Stimulated activated CD4-positive, alpha-beta T cell treated with anti-CD3 and anti-CD28 coated beads, Interleukin-15, amount 100 ng/mL, for 48 hours (primary cell): Measurements from ENCODE around the gene GLA.

ENCODE experiments used
- DNase-seq, 2 donors: peaks; one replicate each; pipeline ENCODE4 v3.0.0-alpha.2; 2020; ENCODE audit warnings: low read depth in 2 of 2

The GLA gene

DNA sequence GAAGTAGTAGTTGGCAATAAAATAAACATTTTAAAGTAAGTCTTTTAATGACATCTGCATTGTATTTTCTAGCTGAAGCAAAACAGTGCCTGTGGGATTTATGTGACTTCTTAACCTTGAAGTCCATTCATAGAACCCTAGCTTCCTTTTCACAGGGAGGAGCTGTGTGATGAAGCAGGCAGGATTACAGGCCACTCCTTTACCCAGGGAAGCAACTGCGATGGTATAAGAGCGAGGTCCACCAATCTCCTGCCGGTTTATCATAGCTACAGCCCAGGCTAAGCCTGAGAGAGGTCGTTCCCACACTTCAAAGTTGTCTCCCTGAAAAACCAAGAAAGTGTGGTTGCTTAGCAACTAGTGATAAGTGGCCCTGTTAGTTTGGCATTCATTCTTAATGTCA is 9.9 kb downstream of the GLA start:
- DNase-seq: no peak

DNA sequence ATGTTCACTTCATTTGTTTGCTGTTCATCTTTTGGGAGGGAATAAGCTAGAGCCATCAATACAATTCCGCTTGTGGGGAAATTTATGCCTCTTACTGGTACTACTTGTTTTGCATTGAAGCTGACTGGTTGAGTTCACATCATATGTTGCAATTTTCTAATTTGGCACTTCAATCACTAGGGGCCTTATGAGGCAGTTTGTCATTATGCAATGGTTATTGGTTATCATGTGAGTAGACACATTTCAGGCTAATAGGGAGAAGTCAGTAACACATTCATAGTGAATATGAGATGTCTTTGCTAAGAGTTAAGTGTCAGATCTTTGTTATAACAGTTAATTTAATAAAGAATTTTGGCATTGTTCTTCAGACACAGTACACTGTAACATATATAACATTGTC is 11.9 kb downstream of the GLA start:
- DNase-seq: no peak

DNA sequence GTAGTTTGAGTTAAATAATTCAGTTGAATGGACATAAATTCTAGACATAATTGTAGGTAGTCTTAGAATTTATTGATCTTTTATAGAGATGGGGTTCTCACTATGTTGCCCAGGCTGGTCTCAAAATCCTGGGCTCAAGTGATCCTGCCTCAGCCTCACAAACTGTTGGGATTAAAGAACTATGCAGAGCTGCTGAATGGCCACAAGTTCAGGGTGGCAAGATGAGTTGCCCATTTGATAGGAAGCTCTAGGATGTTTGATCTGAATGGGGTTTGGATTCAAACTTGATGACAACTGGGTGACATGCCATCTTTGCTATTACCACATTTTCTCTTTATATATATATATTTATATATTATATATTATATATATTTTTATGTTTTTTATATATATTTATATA is 13.4 kb downstream of the GLA start:
- DNase-seq: no peak

DNA sequence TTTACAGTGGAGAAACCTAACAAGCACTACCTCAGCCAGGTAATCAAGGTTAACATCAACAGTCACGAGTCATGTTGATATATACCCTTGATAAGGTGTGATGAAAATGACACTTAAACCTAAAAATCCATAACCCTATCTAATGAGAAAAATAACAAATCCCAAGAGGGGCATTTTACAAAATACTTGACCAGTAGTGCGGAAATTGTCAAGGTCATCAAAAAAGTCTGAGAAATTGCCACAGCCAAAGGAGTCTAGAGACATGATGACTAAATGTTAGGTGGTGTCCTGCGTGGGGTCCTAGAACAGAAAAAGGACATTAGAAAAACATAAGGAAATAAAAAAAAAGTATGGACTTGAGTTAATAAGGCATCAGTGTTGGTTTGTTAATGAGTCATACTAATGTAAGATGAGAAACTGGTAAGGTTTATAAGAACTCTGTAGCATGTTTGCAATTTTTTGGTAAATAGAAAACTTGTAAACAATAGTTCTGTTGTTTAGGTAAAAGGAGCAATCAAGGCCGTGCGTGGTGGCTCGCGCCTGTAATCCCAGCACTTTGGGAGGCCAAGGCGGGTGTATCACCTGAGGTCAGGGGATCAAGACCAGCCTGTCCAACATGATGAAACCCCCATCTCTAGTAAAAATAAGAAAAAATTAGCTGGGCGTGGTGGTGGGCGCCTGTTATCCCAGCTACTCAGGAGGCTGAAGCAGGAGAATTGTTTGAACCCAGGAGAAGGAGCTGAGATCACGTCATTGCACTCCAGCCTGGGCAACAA is 14.0 kb downstream of the GLA start:
- no peak for DNase-seq

DNA sequence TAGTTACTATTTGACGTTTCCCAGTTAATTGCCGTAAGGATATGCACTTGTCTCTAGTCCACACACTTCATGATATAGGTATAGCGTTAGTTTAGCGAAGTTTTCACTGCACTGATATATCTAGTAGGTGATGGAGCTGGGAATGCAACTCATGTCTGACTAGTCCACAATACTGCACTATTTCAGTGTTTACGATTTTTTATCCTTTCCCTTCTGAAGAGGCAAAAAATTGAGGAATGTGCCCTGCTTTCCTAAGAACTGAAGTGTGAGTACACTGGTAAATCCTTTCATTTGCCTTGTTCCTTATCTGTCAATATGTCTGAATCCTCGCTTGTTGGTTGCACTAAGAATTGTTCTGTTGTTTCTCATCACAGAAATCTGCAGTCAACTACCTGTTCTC is 15.9 kb downstream of the GLA start:
- DNase-seq: no peak

DNA sequence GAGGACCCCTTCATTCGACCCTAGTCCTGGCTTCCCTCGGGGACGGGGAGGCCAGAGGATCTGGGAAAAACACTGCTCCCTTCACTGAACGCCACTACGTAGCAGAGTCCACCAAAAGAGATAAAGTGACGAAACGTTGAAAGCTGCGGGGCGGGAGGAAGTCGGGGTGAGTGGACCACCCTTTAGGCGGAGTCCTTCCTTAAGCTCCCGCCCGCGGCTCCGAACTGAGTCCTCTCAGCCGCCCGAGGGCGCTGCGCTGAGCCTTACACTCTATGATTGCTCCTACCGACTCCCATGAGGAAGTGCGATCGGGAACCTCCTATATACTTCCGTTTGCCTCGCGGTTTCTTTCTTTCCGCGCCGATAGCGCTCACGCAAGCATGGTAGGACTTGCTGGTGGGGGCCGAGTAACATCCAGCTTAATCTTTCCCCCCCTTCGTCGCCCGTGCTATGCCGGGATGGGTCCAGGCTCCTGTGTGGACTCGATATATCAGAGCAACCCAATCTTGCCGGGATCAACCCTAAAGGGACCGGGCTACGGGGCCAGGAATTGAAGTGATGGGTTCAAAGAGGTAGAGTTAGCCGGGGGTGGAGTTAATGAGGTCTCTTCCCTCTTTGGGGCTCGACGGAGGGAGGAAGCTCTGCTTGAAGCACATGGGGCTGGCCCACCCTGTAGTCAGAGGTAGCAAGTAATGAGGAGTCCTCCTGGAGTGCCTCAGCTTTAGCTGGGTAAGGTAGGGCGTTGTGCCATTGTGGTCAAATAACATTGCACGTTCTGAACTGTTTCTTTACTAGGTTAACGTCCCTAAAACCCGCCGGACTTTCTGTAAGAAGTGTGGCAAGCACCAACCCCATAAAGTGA is 16.8 kb downstream of the GLA start, which contains the start of gene RPL36A:
Gene RPL36A, plus strand, starts transcription at position 348 of the 862 bp plus-strand sequence. Its CDS starts 33 bp downstream, at position 381.
- DNase-seq: peak; percentile 68 to 70

DNA sequence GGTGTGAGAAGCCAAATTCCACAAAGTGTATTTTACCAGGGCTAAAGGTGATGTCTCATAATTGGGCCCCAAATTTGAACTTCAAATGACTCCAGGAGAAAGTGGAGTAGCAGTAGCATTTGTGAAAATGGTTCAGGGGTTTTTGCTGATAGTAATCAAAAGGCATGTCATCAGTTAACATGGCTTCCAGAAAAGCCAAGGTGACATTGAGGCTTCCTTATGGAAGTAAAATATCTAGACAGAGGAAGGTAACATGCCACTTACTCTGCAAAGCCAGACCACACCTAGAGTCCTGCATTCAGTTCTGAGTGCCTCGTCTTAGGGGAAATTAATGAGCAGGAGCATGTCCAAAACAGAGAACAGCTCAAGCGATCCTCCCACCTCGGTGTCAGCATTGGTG is 19.1 kb downstream of the GLA start:
- DNase-seq: no peak

DNA sequence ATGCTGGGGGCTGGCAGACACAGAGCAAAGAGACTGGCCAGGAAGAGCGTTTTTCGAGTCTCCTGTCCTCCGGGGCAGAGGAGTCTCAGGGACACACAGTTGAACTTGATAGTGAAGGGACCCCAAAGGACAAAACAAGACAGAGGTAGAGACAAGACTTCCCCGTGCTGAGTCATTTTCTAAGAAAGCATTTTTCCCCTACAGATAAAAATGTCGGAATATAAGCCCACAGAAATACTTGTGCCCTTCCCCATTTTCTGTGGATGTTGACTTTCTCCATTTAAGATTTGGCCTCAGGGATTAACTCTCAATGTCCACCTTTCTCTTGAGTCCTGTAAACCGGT is 21.2 kb downstream of the GLA start:
- no peak for DNase-seq

DNA sequence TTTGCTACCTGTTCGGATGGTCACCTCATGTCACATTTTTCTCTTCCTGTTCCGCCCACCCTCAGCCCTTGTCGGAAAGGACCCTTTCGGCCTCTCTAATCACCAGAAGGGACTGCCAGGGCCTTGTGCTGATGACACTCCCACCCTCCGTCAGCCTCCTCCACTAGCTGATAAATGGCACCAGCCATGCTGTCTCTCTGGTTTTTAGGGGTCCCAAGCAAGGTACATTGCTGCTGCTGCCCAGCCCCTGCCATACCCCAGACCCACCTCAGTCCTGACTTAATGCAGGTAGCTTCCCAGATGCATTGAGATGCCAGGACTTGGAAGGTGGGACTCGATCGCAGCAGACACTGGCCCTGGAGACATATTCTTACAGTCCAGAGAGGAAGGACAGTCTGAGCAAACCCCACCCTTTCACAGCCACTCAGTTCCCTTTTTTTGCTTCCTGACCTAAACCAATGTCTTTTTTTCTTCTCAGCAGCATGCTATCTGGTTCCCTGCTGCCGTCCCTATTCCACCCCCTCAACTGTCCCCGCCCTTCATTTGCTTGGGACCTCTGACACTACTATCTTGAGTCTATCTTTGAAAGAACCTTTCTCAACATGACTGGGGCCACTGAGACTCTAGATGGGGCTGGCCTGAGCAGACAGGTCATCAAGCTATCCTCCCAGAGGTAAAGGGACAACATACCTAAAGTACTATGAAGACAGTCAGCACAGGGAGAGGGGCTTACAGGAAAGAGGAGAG is 21.8 kb downstream of the GLA start, which contains the start of gene BTK:
Gene BTK, minus strand, starts transcription at position 397 of the 747 bp plus-strand sequence. CDS start 10,907 bp downstream, outside the sequence.
- no peak for DNase-seq

DNA sequence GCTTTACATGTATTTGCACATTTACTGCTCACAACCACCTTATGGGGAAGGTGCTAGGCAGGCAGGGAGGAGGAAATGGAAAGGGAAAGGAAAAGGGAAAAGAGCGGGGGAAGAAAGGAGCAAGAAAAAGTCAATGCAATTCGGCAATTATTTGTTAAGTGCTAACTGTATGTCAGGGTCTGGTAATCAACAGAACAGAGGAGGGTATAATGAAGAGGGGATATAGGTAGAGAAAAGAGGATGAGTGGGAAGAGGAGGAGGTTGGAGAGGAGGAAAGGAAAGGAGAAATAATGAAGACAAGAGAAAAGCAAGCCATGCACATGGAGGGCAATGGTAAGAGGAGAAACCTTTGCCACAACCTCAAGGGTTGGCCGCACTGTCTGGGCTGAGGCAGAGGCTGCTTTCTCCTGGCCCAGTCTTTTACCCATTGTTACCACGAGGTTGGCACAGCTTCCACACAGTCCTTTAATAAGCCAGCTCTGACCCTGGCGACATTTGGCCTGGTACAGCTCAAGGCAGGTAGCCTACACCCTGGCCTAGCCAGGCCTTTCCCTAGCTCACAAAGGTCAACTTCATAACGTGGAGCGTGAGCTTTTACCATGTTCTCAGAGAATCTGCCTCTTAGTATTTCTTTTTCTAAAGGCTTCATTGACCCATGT is 22.6 kb downstream of the GLA start:
- no peak for DNase-seq

DNA sequence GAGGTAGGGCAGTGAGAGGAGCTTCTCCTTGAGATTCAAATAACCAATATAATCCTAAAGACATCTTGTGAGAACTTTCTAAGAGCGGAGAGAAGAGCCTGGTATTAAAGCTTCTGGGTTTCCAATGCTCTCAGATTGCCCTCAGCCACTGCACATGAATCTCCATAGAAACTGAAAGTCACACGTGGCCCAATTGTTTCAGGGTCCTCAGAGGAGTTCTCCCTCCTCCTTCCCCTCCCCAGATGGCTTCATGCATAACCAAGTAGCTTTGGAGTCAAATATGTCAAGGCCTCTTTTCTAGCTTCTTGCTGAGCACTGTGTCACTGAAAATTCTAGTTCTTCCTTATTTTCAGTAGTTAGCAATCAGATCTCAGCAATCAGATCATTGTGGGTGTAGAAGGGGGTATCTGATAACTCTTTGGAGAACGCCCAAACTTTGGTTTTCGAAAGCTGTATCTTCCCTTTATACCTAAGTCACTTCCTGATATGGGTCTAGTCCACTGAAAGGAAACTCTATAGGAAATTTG is 24.0 kb downstream of the GLA start:
- no peak for DNase-seq

DNA sequence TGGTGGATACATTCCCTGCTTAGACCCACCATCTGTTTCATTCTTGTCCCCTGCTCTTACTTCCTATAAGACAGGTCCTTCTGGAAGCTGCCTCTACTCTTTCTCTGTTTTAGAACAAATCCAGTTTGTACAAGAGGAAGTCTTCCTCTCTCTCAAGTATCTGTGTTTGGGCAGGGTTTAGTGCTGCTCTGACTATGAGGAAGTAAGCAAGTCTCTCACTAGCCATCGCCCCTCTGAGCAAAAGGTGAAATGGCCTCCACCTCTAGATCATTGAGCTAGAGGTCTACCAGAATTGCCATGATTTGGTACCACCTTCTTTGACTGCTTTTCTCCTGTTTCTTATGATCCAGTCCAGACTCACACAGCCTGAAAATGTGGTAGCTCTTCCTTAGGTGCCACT is 30.2 kb downstream of the GLA start:
- no peak for DNase-seq

DNA sequence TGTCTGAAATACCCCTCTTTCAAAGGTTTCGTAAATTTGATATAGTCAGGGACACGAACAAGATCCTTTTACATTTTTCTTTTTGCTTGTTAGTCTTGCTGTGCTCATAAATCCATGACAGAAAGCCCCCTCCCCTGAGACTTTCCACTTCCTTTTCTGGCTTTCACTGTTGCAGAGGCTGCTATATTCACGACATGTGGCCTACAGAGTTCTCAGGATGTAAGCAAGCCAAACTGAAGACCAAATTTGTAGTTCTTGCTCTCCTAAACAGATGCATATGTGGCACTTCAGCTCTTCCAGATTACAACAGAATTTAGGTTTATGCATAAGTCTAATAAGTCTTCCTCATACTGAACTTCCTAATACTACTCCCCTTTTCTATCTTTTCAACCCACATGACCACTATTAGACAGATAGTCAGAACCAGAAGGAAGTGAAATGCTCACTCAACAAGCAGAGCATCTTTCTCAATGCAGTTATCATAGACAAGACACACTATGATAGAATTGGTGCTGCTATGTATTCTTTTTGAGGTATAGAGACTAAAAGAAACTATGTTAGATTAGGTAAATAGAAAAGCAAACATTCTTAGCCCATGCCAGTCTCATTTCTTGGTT is 36.7 kb downstream of the GLA start:
- no peak for DNase-seq

DNA sequence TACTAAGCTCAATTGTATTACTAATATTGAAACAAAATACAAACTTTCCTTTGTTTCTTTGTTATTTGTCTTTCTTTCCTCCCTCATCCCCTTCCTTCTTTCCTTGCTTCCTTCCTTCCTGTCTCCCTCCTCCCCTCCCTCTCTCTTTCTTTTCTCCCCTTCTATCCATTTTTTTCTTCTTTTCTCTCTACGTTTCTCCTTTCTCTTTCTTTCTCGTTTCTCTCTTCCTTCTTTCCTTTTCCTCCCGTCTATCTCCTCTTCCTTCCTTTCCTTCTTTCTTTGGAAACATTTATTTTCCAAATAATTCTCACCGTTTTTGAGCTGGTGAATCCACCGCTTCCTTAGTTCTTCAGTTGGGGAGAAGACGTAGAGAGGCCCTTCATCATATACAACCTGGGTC is 38.0 kb downstream of the GLA start:
- DNase-seq: no peak

DNA sequence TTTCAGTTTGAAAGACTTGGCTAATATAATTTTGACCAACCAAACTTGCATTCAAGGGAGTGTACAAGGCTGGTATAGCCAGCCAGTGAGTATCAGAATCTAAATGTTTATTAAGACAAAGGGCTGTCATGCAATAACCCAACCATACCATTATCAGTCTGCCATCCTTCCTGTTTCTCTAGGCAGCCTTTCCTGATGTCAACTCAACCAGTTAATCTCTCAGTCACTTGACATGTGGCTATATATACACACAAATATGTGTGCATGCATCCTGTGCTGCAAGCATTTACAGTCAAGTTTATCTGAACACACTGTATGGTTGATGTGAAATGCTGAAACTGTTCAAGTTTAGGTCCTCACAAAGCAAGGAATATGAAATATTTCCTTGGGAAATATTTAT is 38.9 kb downstream of the GLA start:
- no peak for DNase-seq

DNA sequence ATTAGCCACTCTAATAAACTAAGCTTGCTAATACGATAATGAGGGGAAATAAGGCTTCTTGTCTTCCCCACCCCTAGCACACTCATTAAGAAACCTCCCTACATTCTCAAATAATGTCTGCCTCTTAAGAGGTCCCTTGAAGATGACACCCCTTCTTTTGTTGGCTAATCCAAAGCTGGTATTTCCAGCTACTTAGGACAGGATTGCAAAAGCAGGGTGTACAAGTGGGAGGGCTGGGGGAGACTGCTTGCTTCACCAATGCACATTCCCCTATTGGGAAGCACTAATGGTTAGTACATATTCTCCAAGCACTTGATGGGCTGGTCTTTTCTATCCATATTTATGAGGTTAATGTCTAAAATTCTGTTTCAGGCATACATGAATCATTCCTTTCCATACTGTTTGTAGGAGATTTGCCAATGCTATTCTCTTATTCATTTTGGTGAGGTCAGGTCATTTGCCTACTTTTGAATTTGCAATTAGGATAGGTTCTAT is 42.4 kb downstream of the GLA start:
- no peak for DNase-seq

DNA sequence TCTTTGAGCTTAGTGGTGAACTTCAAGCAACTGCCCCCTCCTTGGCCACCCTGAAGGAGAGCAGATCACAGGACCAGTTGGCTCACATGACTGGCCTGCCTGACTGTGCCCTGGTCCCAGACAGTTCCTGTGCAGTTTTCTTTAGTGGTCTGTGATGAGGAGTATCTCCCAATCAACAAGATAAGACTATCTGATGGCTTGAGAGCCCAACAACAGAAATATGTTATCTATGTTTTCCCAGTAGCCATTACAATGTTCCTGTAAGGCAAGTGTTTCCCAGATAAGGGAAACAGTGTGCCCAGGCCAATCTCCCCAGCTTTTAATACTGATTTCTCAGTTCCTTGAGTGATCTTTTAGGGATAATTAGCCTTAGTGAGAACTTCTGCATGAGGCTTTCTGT is 45.0 kb downstream of the GLA start:
- DNase-seq: no peak

DNA sequence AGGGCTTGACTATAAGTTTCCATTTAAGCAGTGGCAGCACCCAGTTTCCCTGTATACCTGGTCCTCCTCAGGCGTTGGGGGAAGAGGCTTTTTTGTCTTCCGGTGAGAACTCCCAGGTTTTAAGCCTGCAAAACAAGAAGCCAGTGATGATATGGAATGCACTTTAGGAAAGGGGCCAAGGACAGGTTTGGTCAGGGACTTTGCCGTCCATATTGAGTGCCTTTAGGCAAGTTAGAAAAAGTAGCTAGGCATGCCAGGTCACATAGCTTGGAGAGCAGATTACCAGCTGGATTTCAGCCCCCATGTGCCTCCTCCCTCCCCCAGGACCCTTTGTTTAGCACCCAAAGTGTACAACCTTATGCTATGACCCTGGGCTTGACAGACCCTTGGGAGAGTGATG is 45.6 kb downstream of the GLA start:
- no peak for DNase-seq

DNA sequence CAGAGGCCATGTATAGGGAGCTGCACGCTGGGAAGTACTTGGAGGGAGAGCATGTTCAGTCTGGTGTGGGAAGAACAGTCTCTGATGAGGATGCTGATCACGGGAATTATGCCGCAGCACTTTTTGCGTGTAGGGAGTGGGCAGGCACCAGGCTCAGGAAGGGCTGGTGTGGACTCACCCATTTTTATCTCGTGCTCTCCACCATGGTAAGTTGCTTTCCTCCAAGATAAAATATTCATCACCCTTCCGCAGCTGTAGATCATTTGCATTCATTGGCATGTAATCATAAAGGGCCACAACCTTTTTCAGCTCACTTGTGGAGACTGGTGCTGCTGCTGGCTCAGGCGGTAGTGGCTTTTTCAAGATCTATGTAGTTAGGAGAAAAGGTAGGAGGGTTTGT is 47.3 kb downstream of the GLA start:
- no peak for DNase-seq

DNA sequence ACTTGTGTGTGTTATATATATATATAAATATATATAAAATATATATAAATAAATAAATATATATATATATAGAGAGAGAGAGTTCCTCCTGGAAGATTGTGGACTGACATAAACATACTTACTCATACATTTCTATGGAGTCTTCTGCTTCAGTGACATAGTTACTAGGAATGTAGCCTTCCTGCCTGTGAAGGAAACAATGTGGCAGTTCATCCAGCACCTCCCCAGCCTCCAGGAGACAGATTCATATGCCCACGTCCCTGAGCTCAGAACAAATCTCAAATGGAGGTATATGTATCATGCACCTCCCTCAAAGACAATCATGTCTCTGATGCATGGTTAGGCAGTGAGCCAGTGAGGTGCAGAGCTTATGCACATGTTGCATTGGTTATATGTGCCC is 47.8 kb downstream of the GLA start:
- no peak for DNase-seq
